HepG2 (cell line): ENCODE measurements around the gene SP1.

Source experiments
- EZH2 ChIP-seq: conservative IDR thresholded peaks from 2 replicates; pipeline ENCODE4 v1.6.1; 2012; ENCODE audit warnings: mild to moderate bottlenecking, low read depth, low read length, moderate library complexity
- FOXO1 ChIP-seq: sonication (generic); formaldehyde crosslinking; IDR thresholded peaks from 2 replicates; pipeline ENCODE4 v1.4.0; 2020; ENCODE audit warnings: missing genetic modification reagents
- POLR2A ChIP-seq, 2 experiments: IDR thresholded peaks; 2 replicates each; pipeline ENCODE4 v1.6.1; 2011; ENCODE audit warnings: low read depth in 2 of 2, low read length in 2 of 2, mild to moderate bottlenecking in 1 of 2, moderate library complexity in 1 of 2; ENCODE audit not compliant: insufficient read depth in 1 of 2
- TF ChIP-seq, protein P1 (sequence below): IDR thresholded peaks from 2 replicates; pipeline ENCODE4 v1.6.1; 2016; ENCODE audit warnings: control low read depth

- TF ChIP-seq POLR2A (IDR thresholded peaks at IDR 0.05; ENCODE audit: insufficient read depth in 1 of 2, low read depth in 2 of 2, low read length in 2 of 2) (no peak), FOXO1 (CRISPR knock-in tag) (no peak), EZH2 (no peak)
- TF ChIP-seq, protein P1, sequence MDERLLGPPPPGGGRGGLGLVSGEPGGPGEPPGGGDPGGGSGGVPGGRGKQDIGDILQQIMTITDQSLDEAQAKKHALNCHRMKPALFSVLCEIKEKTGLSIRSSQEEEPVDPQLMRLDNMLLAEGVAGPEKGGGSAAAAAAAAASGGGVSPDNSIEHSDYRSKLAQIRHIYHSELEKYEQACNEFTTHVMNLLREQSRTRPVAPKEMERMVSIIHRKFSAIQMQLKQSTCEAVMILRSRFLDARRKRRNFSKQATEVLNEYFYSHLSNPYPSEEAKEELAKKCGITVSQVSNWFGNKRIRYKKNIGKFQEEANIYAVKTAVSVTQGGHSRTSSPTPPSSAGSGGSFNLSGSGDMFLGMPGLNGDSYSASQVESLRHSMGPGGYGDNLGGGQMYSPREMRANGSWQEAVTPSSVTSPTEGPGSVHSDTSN (CRISPR knock-in tag) = no peak
These were observed 1.1 kb upstream of the SP1 start for GRCh38 chr12:53378724-53379388.
